Left colon (tissue), 2 donors: ENCODE measurements around the gene ERICH6B. TPM values are rescaled to one million over a fixed set of nuclear protein-coding genes. Genes with fewer than 3 reads are reported as not detected.

Experiments used
- ATAC-seq: fragments of 200-7000 bp; cut with Tn5 transposase; one replicate; pipeline ENCODE4 v1.9.1; 2020; ENCODE audit warnings: mild to moderate bottlenecking, moderate library complexity
- DNase-seq, 2 donors: peaks; one replicate each; pipeline ENCODE4 v3.0.0-alpha.2; 2020
- intact Hi-C, 2 donors: fragments of 100-400 bp; cut with DNase I in 1 of 2; cut with micrococcal nuclease in 1 of 2; formaldehyde crosslinking; loops; one replicate each; pipeline versions ENCODE4 v1.11.2 to v1.14.0; 2022; cut with DNase I, micrococcal nuclease
- total RNA-seq, 2 donors: library from RNA; stranded (reverse); fragmentation: NEBNext Ultra II Directional; extraction: Animal tissue kit (Norgen Biotek cat#: 25700); gene quantifications; one replicate each; pipeline ENCODE4 v1.2.1, GENCODE V29; 2021
- donor health status: DM: no; HTN: no; CAD: no.
- donor health status: DM: yes; HTN: yes; CAD: no.

Gene ERICH6B
- total RNA-seq, 2 donors from 2014 or later = not detected

GRCh38 chr13:45548281-45548680 is 67.3 kb downstream of the ERICH6B start:
- ATAC-seq = no peak
- DNase-seq = no peak
- intact Hi-C loops = no loop called here

- ATAC-seq (no peak), DNase-seq (no peak)
- intact Hi-C loops = no loop called here
These were observed 69.2 kb downstream of the ERICH6B start for GRCh38 chr13:45546410-45546765.

- DNase-seq (no peak), ATAC-seq (no peak)
- intact Hi-C loops = no loop called here
These were observed 69.7 kb downstream of the ERICH6B start for GRCh38 chr13:45545686-45546409.

GRCh38 chr13:45544520-45544919 is 71.0 kb downstream of the ERICH6B start:
- intact Hi-C loops = no loop called here
- DNase-seq = no peak
- ATAC-seq = no peak

GRCh38 chr13:45542878-45543277 is 72.7 kb downstream of the ERICH6B start:
- no peak for DNase-seq
- no peak for ATAC-seq
- intact Hi-C loops = no loop called here

GRCh38 chr13:45542391-45542790 is 73.1 kb downstream of the ERICH6B start:
- intact Hi-C loops = no loop called here
- no peak for ATAC-seq
- no peak for DNase-seq

- DNase-seq (no peak), ATAC-seq (no peak)
- intact Hi-C loops = no loop called here
These were observed 73.7 kb downstream of the ERICH6B start for GRCh38 chr13:45541806-45542205.

GRCh38 chr13:45540864-45541263 is 74.7 kb downstream of the ERICH6B start:
- intact Hi-C loops = no loop called here
- DNase-seq (no peak), ATAC-seq (no peak)

GRCh38 chr13:45540195-45540594 is 75.3 kb downstream of the ERICH6B start:
- intact Hi-C loops = no loop called here
- ATAC-seq = peak; percentile 4
- no peak for DNase-seq

GRCh38 chr13:45538382-45538781 is 77.2 kb downstream of the ERICH6B start:
- DNase-seq (no peak), ATAC-seq (peak; percentile 34)
- intact Hi-C loops = no loop called here

- ATAC-seq (no peak), DNase-seq (no peak)
- intact Hi-C loops = no loop called here
These were observed 78.0 kb downstream of the ERICH6B start for GRCh38 chr13:45537516-45537915.

- ATAC-seq = no peak
- intact Hi-C loops = no loop called here
- DNase-seq = no peak
These were observed 79.3 kb downstream of the ERICH6B start for GRCh38 chr13:45536224-45536623.

- intact Hi-C loops = no loop called here
- DNase-seq (no peak), ATAC-seq (no peak)
These were observed 80.9 kb downstream of the ERICH6B start for GRCh38 chr13:45534604-45535003.

- intact Hi-C loops = no loop called here
- no peak for DNase-seq
- ATAC-seq = no peak
These were observed 85.8 kb downstream of the ERICH6B start for GRCh38 chr13:45529758-45530157.

- DNase-seq (no peak), ATAC-seq (peak; percentile 37)
- intact Hi-C loops = no loop called here
These were observed 87.7 kb downstream of the ERICH6B start for GRCh38 chr13:45527699-45528462.

- intact Hi-C loops = no loop called here
- DNase-seq (no peak), ATAC-seq (no peak)
These were observed 93.0 kb downstream of the ERICH6B start for GRCh38 chr13:45522571-45522970.

GRCh38 chr13:45521297-45521696 is 94.2 kb downstream of the ERICH6B start:
- intact Hi-C loops = no loop called here
- peak; percentile 46 for ATAC-seq
- DNase-seq = no peak

GRCh38 chr13:45519493-45519892 is 96.0 kb downstream of the ERICH6B start:
- DNase-seq (no peak), ATAC-seq (no peak)
- intact Hi-C loops = no loop called here

- intact Hi-C loops = no loop called here
- DNase-seq = no peak
- ATAC-seq = no peak
These were observed 96.9 kb downstream of the ERICH6B start for GRCh38 chr13:45518525-45519245.

- intact Hi-C loops = no loop called here
- ATAC-seq = no peak
These were observed 98.8 kb downstream of the ERICH6B start for GRCh38 chr13:45516757-45517156.

More at GRCh38 chr13:45516757-45517156, 98.8 kb downstream of the ERICH6B start:
- no peak for DNase-seq
